ENCODE data around the gene GSG1L2. TPM values are rescaled to one million over a fixed set of nuclear protein-coding genes. Genes with fewer than 3 reads are reported as not detected.
"Not testable (repeated sequence)": the region's sequence is repeated elsewhere in the genome, so short reads cannot be mapped to it uniquely, and the experiment has no call there.

The GSG1L2 gene
- total RNA-seq, 1 donor from 2014 or later: not detected

DNA sequence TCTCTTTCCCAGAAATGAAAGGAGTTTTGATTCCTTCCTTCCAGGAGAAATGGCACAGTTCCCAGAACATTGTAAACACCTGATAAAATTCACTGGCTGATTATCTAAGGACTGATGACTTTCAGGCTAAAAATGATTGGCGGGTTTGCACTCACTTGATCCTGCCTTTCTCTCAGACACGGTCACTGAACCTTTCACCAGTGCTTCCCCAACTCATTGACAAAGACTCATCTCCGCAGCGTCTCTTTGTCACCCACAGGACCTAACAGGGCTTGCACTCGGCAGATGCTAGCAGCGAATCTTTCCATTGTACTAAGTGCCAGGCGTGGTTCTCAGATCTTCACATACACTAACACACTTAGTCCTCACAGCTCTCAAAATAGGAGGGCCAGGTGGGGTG, 23.2 kb downstream of the GSG1L2 start:
- intact Hi-C loops (cut with micrococcal nuclease): no loop called here
- DNase-seq: no peak
- ATAC-seq: no peak

DNA sequence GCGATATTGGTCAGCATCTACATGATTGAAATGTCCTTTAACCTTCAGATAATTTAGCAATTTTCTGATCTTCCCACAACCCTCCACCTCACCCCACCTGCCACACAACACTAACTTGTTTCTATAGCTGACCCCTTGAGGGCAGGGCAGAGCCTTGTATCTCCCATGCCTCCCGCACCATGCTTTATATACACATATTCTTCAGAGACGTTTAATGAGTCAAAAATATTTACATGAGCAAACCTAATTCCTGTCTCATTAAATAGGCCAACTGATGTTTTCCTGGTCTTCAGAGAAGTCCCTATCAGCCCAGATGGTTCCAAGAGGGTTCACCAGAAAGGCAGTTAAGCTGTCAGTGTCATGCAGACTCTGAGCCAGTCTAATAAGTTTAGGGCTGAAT, 23.9 kb downstream of the GSG1L2 start:
- ATAC-seq: no peak
- intact Hi-C loops (cut with micrococcal nuclease): no loop called here
- no peak for DNase-seq

DNA sequence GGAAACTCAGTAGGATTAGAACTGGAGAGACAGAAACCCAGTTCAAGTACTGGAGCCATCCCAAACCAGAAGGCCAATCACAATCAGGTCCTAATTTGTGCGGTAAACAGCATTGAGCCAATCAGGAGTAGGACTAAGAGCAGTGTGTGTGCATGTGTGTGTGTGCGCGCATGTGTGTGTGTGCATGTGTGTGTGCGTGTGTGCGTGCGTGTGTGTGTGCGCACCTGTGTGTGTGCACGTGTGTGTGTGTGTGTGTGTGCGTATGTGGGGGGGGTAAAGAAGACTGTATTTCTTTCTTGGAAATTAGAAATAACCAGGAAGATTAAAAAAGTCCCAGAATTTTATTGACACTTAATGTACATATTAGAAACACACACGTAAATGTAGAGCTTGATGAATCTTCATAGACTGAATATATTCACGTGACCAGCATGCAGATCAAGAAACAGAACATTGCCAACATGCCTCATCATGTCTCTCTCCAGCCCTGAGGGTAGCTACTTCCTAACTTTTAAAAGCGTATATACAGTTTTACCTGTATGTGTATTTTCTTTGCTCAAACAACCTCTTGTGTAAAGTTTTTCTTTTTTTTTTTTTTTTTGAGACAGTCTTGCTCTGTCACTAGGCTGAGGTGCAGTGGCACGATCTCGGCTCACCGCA, 29.6 kb downstream of the GSG1L2 start:
- DNase-seq: no peak
- intact Hi-C loops (cut with micrococcal nuclease): no loop called here
- ATAC-seq: no peak

DNA sequence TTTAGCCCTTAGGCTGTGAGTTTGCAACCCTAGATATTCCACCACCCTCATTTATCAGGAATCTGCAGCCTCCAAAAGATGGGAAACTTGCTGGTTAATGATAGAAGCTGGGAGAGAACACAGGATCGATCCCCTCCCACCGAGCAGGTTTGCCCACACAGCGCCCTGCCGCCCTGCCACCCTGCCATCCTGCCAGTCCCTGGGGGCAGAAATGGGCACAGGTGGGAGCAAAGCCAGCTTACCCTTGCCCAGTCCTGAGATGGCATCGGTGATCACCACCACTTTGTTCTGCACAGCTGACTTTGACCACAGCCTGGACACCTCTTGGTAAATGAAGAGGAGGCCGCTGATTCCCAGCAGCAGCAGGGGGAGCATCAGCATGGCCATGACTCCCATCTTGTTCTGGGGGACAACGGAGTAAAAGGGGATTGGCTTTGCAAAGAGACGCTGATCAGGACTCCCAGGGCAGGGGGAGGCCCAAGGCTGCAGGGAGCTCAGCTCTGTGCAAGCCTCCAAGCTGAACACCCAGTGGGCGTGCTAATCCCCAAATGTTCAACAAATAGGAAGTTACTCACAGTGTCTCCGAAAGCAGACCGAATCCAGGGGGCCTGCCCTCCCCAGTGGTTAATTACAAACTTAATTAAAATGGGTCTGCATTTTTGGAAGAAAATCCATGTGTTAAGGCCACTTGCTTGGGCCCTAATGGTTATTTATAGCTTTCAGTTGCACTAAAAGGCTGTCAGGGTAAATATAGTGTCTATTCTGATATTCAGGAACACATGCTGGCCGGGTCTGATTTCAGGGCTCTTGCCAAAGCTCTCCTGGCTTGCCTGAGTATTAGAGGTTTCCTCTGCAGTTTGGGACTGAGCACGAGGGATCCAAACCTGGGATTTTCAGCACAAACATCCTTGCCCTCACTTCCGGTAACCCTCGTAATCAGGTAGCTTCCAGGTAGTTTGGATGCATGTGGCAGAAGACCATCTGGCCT, 30.7 kb downstream of the GSG1L2 start, which contains the start of gene DHRS7C:
DHRS7C (minus strand) TSS at position 704 of the 988 bp plus-strand sequence; CDS start at position 396, 308 bp downstream.
- ATAC-seq (peak; percentile 95), DNase-seq (peak; percentile 69)
- intact Hi-C loops (cut with micrococcal nuclease): no loop called here

DNA sequence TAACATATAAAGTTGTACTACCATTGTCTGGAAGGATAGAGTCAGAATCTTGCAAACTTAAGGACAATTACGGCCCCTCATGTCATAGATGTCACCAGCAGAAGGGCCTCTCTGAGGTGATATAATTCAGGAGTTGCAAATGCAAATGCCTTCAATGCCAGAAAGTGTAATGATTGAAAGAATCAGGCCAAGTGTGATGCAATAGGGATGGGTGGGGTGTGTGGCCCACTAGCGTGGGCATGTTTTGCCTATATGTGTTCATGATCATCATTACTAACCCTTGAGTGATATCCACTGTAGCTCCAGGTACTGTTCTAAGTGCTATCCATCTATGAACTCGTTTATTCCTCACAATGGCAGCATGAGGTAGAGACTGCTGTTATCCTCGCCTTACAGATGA, 31.6 kb downstream of the GSG1L2 start:
- no peak for ATAC-seq
- intact Hi-C loops (cut with micrococcal nuclease): no loop called here
- DNase-seq: no peak

DNA sequence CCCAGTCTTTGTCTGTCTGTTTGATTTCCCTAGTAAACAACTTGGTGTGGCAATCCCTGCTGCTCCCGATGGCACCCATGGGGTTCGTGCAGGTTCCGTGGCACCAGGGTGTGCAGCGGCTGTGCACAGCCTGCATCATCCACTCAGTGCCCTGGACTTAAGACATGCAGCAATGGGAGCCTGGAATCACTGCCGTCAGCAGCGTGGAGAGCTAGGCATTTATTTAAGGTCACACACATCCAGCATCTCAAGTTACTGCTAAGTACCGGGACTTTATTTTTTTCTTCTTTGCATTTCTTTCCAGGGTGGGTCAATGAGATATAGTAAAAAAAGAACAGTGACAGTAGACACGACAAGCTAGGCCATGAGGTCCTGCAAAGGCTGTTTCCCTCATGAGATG, 33.3 kb downstream of the GSG1L2 start:
- DNase-seq (no peak), ATAC-seq (no peak)
- intact Hi-C loops (cut with micrococcal nuclease): no loop called here

DNA sequence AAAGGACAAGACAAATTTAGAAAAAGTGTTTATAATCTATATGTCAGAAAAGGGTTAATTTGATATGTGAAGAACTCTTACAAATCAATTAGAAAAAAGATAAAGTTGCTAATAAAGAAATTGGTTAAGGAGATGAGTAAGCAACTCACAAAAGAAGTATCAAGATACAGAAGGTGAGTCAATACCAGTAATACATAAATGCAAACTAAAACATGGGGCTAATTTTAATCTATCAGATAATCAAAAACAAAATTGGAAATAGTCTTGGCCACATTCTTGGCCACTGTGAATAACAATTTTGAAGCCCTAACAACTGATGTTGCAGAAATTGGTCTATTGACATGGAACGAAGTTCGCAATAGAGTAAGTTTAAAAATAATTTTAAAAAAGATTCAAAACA, 37.3 kb downstream of the GSG1L2 start:
- intact Hi-C loops (cut with micrococcal nuclease): no loop called here
- ATAC-seq: no peak

DNA sequence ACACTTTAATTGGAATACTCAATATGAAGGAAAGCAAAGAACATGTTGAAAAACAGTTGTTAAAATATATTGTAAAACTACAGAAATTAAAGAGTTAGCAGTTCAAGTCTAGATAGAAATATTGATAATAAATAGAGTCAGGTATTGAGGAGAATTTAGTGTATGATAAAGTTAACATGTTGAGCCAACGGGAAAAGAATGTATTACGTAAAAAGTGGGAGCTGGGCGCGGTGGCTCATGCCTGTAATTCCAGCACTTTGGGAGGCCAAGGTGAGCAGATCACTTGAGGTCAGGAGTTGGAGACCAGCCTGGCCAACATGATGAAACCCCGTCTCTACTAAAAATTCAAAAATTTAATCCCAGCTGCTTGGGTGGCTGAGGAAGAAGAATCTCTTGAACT, 38.4 kb downstream of the GSG1L2 start:
- DNase-seq; ATAC-seq; intact Hi-C loops (cut with micrococcal nuclease): not testable (repeated sequence)

More for the DNA sequence above, 37.3 kb downstream of the GSG1L2 start:
- DNase-seq: no peak

DNA sequence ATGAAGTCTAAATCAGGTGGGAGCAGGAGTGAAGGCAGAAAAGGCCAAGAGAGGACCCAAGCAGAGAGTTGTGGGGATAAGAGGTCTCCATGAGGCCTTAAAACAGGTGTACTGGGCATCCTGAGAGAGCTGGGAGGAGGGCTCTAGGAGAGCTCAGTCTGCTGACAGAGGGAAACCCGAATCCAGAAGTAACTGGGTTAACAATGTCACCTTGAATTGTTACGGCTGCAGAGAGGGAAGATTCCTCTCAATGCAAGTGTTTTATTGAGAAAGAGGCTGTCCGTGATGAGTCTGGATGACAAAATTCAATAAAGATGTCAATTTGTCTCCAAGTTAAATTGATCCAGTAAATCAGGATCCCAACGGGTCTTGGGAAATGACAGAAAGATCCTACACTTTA, 38.8 kb downstream of the GSG1L2 start:
- intact Hi-C loops (cut with micrococcal nuclease): no loop called here
- no peak for ATAC-seq
- no peak for DNase-seq

DNA sequence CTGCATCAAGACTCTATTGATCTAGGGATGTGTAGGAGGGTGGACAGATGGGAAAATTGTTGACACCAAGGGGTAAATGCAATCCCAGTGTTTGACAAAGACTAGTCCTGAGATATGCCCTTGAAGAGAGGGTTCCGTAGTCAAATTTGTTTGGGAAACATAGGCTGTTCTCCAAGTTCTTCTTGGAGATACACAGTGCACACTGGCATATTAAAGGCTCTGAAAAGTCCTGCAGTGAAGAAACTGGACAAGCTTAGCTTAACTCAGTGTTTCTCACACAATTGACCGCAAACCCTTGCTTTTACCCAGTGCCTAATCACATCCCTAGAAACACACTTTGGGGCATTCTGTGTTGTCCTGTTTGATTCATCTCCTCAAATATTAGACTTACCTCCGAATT, 41.3 kb downstream of the GSG1L2 start:
- intact Hi-C loops (cut with micrococcal nuclease): no loop called here
- ATAC-seq (no peak), DNase-seq (no peak)

DNA sequence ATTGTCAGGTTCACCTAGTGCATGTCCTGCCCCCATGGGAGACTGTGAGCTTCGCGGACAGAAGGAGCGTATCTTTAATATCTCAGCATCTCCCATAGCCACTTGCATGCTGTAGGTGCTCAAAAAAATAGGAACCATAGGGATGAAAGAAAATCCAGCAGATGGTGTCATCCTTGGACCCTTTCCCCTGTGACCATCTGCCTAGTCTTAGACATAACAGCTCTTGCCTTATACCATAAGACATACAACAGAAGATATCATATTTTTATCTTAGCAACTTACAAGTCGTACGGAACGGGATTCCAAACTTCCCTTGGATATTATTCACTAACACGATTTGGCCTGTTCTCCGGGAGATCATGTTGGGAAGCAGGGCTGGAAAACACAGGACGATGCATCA, 45.0 kb downstream of the GSG1L2 start:
- no peak for ATAC-seq
- intact Hi-C loops (cut with micrococcal nuclease): no loop called here
- no peak for DNase-seq

DNA sequence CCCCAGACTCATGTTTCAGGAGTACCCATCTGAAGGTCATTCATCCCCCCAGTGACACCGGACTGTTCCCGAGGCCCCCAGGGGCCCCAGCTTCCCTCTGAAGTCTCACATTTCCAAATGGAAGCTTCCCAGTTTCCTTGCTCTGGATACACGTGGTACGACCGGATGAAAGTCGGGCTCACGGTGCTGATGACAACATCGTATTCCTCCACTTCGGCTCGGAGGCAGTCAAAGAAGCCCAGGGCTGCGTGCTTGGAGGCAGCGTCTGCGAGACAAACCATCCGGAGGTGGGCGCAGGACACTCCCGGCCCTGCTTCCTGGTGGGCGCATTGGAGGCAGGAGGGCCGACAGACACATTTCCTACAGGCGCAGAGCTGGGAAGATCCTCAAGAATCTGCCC, 49.2 kb downstream of the GSG1L2 start:
- intact Hi-C loops (cut with micrococcal nuclease): no loop called here
- ATAC-seq (no peak), DNase-seq (no peak)

DNA sequence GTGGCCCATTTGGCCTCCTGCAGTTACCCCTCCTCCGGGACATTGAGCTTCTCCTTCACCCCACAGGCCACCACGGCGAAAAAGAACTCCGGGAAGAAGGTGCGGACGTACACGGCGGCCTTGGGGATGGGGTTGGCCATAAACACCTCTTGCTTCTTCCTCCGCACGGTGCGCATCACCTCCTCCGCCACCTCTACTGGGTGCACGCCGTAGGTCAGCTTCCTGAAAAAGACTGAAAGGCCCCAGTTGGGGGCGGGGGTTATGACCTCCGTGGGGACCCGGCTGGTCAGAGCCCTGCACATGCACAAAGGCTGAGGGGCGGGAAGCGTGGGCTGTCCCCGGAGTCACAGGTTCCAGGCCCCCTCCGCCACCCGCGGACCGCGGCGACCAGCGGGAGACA, 50.4 kb downstream of the GSG1L2 start:
- DNase-seq (no peak), ATAC-seq (no peak)
- intact Hi-C loops (cut with micrococcal nuclease): no loop called here

DNA sequence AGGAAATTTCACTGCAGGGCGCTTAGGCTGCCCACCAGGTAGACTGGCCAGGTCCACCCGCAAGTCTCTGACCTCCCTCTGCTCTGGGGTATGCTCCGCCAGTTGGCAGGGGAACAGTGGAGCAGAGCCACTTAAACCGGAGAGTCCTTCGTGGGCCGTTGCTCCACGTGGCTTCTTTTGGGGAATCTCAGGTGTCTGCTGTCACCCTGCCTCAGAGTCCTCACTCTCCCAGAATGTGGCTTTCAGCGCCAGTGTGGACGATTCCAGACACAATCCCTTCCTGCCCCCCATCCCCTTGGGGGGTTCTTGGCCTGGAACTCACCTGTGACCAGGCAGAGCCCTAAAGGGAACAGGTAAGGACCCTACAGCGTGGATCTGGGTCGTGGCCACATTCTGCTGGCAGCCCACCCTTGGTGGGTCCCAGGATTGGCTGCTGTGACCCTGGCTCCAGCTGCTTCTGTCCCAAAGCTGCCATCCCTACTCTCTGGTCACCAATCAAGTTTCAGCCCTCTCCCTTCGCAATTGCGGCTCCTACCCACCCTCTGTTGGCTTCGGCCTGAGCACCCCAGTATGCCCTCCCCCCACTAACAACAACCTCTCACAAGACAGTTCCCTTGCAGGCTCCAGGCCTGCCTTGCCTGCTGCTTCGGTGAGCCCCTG, 52.7 kb downstream of the GSG1L2 start:
- intact Hi-C loops (cut with micrococcal nuclease): no loop called here
- DNase-seq (no peak), ATAC-seq (no peak)

DNA sequence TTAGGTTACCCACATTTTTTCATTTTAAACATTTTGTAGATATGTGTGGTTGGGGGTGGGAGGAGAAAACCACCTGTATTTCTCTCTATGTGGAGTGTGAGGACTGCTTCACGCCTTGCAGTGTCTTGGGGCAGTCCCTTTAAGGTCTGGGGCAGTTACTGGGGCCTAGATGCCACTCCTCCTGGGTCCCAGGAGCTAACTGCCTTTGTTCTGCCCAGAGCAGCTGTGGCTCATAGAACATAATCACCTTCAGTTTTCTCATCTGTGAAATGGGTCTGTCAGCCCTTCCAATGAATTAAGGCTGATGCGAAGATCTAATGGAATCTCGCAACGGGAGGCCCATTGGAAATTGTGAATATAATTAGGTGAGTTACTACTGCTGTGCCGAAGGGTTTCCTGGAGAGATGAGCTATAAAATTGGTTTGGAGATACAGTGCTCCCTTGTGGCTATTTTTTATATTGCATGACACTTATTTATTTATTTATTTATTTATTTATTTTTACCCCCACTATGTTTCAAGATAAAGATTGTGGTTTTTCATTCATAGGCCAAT, 53.4 kb downstream of the GSG1L2 start:
- intact Hi-C loops (cut with micrococcal nuclease): no loop called here
- no peak for ATAC-seq
- no peak for DNase-seq

DNA sequence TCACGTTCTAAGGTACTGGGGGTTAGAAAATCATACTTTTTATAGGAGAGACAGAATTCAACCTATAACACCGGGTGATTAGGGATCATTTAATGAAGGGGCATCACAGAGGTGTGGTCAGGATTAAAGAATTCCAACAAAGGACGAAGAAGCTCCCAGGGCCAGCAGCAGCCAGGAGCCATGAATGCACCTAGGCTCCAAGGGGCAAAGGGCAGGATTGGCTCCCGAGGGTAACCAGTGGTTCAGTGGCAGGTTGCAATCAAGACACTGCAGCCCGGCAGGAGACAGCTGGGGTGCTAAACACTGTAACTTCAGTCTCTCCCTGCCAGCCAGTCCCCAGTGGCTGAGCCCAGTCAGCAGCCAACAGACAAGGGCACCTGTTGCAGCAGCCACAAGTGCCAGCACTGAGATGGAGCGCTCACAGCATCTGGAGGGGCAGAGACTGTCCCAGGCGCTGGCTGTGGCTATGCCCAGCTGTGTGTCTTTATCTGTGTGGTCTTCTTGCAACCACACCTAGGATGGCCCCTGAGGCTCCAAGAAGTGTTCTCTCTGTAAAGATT, 54.4 kb downstream of the GSG1L2 start:
- DNase-seq (no peak), ATAC-seq (no peak)
- intact Hi-C loops (cut with micrococcal nuclease): no loop called here

DNA sequence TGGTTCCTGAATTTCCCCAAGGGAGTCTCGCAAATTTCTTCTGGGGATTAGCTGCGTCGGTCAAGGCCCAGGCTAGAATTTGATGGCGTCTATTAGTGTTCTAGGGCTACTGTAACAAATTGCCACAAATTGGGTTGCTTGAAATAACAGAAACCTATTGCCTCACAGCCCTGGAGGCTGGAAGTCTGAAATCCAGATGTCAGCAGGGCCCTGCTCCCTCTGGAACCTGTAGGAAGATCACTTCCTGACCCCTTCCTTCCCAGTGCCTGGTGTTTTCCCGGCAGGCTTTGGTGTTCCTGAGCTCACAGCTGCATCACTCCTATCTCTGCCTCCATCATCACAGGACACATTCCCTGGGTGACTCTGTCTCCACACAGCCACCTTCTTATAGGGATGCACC, 54.9 kb downstream of the GSG1L2 start:
- ATAC-seq: peak; percentile 67
- intact Hi-C loops (cut with micrococcal nuclease): no loop called here
- no peak for DNase-seq

DNA sequence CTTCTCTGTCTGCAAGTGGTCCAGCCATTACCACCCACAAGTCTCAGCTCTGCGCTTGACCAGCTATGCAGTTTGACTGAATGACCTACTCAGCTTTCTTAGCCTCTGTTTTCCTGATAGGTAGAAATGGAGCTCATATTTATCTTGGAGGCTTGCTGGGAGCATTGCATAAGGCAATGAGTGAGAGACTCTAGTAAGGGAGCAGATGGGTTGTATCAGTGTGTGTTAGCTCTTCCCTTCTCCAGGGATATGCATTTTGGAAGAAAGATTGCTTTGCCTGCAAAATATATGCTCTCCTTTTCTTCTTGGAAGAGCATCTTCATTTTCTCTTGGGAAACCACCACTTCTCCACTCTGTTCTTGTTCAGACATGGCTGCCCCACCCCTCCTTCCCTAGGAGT, 56.6 kb downstream of the GSG1L2 start:
- intact Hi-C loops (cut with micrococcal nuclease): no loop called here
- no peak for DNase-seq
- ATAC-seq: peak; percentile 83

DNA sequence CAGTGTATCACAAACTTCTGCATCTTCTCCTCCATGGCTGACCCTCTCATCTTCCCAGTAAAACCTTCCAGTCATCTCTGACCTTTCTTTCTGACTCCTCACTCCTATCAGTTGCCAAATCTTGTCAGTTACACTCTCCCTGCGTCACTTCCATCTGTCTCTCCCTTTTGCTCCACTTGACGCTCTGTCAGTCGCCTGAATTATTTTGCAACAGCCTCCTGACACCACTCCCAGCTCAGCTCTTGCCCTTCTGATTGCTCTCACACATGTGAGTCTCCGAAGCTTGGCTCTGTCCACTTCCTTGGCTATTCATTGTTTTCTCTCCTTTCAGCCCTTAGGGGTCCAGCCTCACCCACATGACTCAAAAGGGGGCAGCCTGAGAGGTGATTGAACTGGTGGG, 58.2 kb downstream of the GSG1L2 start:
- intact Hi-C loops (cut with micrococcal nuclease): no loop called here
- peak; percentile 50 for ATAC-seq

More for the DNA sequence above, 58.2 kb downstream of the GSG1L2 start:
- DNase-seq: no peak

Data from left ventricle myocardium superior (tissue), 1 donor.